Ectodermal cell (in vitro differentiated cells): ENCODE measurements around the gene ALS2.
"Not testable (repeated sequence)": the region's sequence is repeated elsewhere in the genome, so short reads cannot be mapped to it uniquely, and the experiment has no call there.

Experiments
- H3K27ac ChIP-seq: 2 replicates; pipeline ENCODE4 v1.7.0; 2013; ENCODE audit warnings: mild to moderate bottlenecking, low read depth, low read length; ENCODE audit not compliant: insufficient read depth, poor library complexity, severe bottlenecking
- H3K27me3 ChIP-seq: 2 replicates; pipeline ENCODE4 v1.7.0; 2013; ENCODE audit warnings: mild to moderate bottlenecking, low read length; ENCODE audit not compliant: insufficient read depth, control insufficient read depth, poor library complexity, severe bottlenecking
- H3K36me3 ChIP-seq: one replicate; pipeline ENCODE4 v1.7.0; 2013; ENCODE audit warnings: low read length; ENCODE audit not compliant: control insufficient read depth, insufficient read depth
- H3K4me1 ChIP-seq: one replicate; pipeline ENCODE4 v1.7.0; 2013; ENCODE audit warnings: low read length; ENCODE audit not compliant: control insufficient read depth, insufficient read depth
- H3K4me3 ChIP-seq: 2 replicates; pipeline ENCODE4 v1.7.0; 2013; ENCODE audit warnings: low read depth, low read length, control low read depth; ENCODE audit not compliant: insufficient read depth
- H3K9me3 ChIP-seq: 2 replicates; pipeline ENCODE4 v1.7.0; 2013; ENCODE audit warnings: mild to moderate bottlenecking, low read length, moderate library complexity; ENCODE audit not compliant: control insufficient read depth
- WGBS, 2 experiments: methylation state at CpG; one replicate each; pipeline ENCODE4 v1.1.7; 2013; ENCODE audit warnings: missing lambda C conversion rate in 2 of 2; 5-methylcytosine and 5-hydroxymethylcytosine counted together

ALS2 gene

GRCh38 chr2:201671205-201671604, 109.5 kb downstream of the ALS2 start:
- WGBS, 2 experiments = 65 to 66% methylated on average over 4 of the region's 4 CpGs
- H3K36me3 ChIP-seq, H3K27ac ChIP-seq, H3K4me1 ChIP-seq, H3K4me3 ChIP-seq, H3K27me3 ChIP-seq, H3K9me3 ChIP-seq: not testable (repeated sequence)

- H3K4me1 ChIP-seq = no peaks in the 10 kb centered on the region
- no peaks in the 10 kb centered on the region for H3K36me3 ChIP-seq
- WGBS, 2 experiments = 100% methylated on average over 1 of the region's 1 CpG; no CpG with 5 or more reads in 1 of the 2 experiments
- no peaks in the 10 kb centered on the region for H3K9me3 ChIP-seq
- no peaks in the 10 kb centered on the region for H3K27me3 ChIP-seq
- no peak overlapping the region for H3K27ac ChIP-seq
- no peak overlapping the region for H3K4me3 ChIP-seq
Observed at GRCh38 chr2:201669865-201670264, 110.9 kb downstream of the ALS2 start.

GRCh38 chr2:201668402-201668910, 112.3 kb downstream of the ALS2 start:
- Histone ChIP-seq H3K4me3 (no peak overlapping the region), H3K36me3 (no peaks in the 10 kb centered on the region), H3K9me3 (no peaks in the 10 kb centered on the region), H3K4me1 (no peaks in the 10 kb centered on the region), H3K27me3 (no peaks in the 10 kb centered on the region), H3K27ac (no peak overlapping the region)
- 88 to 90% methylated on average over 3 of the region's 3 CpGs for WGBS, 2 experiments

GRCh38 chr2:201664334-201664733, 116.4 kb downstream of the ALS2 start:
- H3K4me1 ChIP-seq = no peaks in the 10 kb centered on the region
- H3K4me3 ChIP-seq = no peak overlapping the region
- H3K27ac ChIP-seq = no peak overlapping the region
- no peaks in the 10 kb centered on the region for H3K27me3 ChIP-seq
- no peaks in the 10 kb centered on the region for H3K36me3 ChIP-seq
- H3K9me3 ChIP-seq = no peaks in the 10 kb centered on the region
- 85 to 87% methylated on average over 8 of the region's 8 CpGs for WGBS, 2 experiments

GRCh38 chr2:201661366-201661765, 119.4 kb downstream of the ALS2 start:
- 67 to 71% methylated on average over 5 of the region's 5 CpGs for WGBS, 2 experiments
- Histone ChIP-seq H3K4me3 (no peak overlapping the region), H3K9me3 (no peaks in the 10 kb centered on the region), H3K27me3 (no peaks in the 10 kb centered on the region), H3K4me1 (no peaks in the 10 kb centered on the region), H3K27ac (no peak overlapping the region), H3K36me3 (no peaks in the 10 kb centered on the region)

- Histone ChIP-seq H3K36me3 (no peaks in the 10 kb centered on the region), H3K27me3 (no peaks in the 10 kb centered on the region), H3K27ac (no peak overlapping the region), H3K9me3 (no peaks in the 10 kb centered on the region), H3K4me1 (no peaks in the 10 kb centered on the region), H3K4me3 (no peak overlapping the region)
- WGBS, 2 experiments = 84 to 94% methylated on average over 4 of the region's 5 CpGs
Observed at GRCh38 chr2:201660293-201660895, 120.3 kb downstream of the ALS2 start.

GRCh38 chr2:201656740-201657139, 124.0 kb downstream of the ALS2 start:
- Histone ChIP-seq H3K27ac (no peak overlapping the region), H3K4me3 (no peak overlapping the region), H3K4me1 (no peaks in the 10 kb centered on the region), H3K36me3 (no peaks in the 10 kb centered on the region), H3K9me3 (no peaks in the 10 kb centered on the region), H3K27me3 (no peaks in the 10 kb centered on the region)
- WGBS, 2 experiments = 73 to 76% methylated on average over 5 of the region's 5 CpGs

- Histone ChIP-seq H3K36me3 (no peaks in the 10 kb centered on the region), H3K27me3 (no peaks in the 10 kb centered on the region), H3K27ac (no peak overlapping the region), H3K4me3 (no peak overlapping the region), H3K4me1 (no peaks in the 10 kb centered on the region), H3K9me3 (no peaks in the 10 kb centered on the region)
- 95 to 98% methylated on average over 11 of the region's 11 CpGs for WGBS, 2 experiments
Observed at GRCh38 chr2:201656102-201656501, 124.6 kb downstream of the ALS2 start.

- Histone ChIP-seq H3K27me3 (no peaks in the 10 kb centered on the region), H3K9me3 (no peaks in the 10 kb centered on the region), H3K4me1 (no peaks in the 10 kb centered on the region), H3K27ac (no peak overlapping the region), H3K36me3 (no peaks in the 10 kb centered on the region), H3K4me3 (no peak overlapping the region)
- WGBS, 2 experiments = 95 to 96% methylated on average over 5 of the region's 5 CpGs
Observed at GRCh38 chr2:201654616-201655384, 125.9 kb downstream of the ALS2 start.

- no peak overlapping the region for H3K27ac ChIP-seq
- WGBS, 2 experiments = 85 to 87% methylated on average over 5 of the region's 6 CpGs
Observed at GRCh38 chr2:201653221-201653620, 127.5 kb downstream of the ALS2 start.

More at GRCh38 chr2:201653221-201653620, 127.5 kb downstream of the ALS2 start:
- H3K4me3 ChIP-seq = no peak overlapping the region
- H3K4me1 ChIP-seq = no peaks in the 10 kb centered on the region
- no peaks in the 10 kb centered on the region for H3K36me3 ChIP-seq
- H3K27me3 ChIP-seq = no peaks in the 10 kb centered on the region
- no peaks in the 10 kb centered on the region for H3K9me3 ChIP-seq
